Fibroblast of skin of back (primary cell): ENCODE results near the gene SLC31A1.
"Not testable (repeated sequence)": the region's sequence is repeated elsewhere in the genome, so short reads cannot be mapped to it uniquely, and the experiment has no call there.

ENCODE experiments used
- DNase-seq: peaks from one replicate; pipeline ENCODE4 v3.0.0-alpha.2; 2013

SLC31A1 gene

DNA sequence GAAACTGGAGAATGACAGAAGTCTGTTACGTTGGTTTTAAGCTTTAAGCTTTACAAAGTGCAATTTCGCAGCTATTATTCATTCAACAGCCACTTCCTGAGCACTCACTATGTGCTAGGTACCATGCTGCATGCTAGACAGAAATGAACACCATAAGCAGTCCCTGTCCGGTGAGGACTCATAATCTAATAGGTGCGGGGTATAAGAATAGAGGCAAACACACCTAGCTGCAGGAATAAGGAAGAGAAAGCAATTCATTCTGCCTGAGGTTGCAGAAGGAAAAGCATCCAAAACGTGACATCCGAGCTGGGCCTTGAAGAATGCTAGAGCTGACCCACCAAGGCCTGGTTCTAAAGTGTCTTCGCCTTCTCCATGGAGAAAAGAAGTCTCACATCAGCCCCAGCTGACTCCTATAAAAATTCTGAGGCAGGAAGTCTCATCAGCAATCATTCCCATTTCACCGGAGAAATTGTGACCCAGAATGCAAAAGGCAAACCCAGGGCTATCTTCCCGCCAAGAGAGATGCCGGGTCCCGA is 809 bp upstream of the SLC31A1 start:
- DNase-seq, result no peak

DNA sequence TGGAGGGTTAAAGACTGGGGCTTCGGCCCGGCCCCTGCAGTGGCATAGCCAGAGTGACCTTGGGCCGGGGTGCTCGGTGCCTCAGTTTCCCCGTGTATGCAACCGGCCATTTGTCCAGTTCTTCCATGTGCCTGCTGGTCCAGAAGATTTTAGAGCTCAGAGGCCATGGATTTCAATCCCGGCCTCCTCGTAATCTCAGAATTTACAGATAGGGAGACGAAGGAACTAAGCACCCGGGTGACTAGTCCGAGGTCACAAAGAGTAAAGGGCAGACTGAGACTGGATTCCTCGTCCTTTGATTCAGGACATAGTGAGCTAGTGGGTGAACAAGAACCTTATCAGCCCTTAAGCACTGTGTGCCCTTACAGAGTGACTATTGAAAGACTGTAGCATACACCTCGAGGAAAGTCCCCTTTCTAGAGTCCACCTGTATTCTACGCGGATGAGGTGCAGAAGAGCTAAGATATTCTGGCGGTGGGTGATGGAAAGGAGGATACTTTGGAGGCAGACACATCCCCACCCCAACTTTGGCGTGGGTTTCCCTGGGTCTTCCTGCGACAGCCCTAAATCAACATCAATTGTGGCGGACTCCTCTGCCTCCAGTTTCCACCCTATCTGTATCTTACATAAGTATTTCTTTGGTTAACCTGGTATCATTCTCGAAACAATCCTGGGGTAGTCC is 597 bp downstream of the SLC31A1 start:
- no peak for DNase-seq

GRCh38 chr9:113222482-113222841 is 1.1 kb downstream of the SLC31A1 start:
- DNase-seq, result peak; percentile 25

- DNase-seq, result peak; percentile 27
Measured at GRCh38 chr9:113223963-113224362, 2.6 kb downstream of the SLC31A1 start.

- no peak for DNase-seq
Measured at GRCh38 chr9:113227436-113227835, 6.1 kb downstream of the SLC31A1 start.

- DNase-seq, result no peak
Measured at GRCh38 chr9:113228130-113228665, 6.9 kb downstream of the SLC31A1 start.

DNA sequence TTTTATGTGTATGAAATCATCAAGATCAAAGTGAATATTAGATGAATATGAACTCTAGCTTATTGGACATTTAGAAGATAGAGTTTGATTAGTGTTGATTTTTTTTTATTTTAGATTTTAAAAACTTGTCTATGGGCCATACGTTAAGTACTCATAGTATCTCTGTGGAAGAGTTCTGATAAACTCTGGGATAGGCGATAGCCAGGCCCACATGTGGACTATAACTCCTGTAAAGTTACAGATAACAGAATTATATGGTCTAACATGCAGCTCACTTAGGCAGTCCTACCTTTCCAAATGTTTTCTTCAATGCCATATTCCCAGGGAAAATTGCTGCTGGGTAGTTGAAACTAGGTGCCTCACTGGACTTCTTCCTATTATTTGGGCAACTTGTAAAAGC is 10.4 kb downstream of the SLC31A1 start:
- no peak for DNase-seq

GRCh38 chr9:113235701-113236255 is 14.4 kb downstream of the SLC31A1 start:
- DNase-seq, result not testable (repeated sequence)

- DNase-seq, result no peak
Measured at GRCh38 chr9:113237026-113237425, 15.7 kb downstream of the SLC31A1 start.

GRCh38 chr9:113238202-113238858 is 17.0 kb downstream of the SLC31A1 start:
- DNase-seq, result no peak

DNA sequence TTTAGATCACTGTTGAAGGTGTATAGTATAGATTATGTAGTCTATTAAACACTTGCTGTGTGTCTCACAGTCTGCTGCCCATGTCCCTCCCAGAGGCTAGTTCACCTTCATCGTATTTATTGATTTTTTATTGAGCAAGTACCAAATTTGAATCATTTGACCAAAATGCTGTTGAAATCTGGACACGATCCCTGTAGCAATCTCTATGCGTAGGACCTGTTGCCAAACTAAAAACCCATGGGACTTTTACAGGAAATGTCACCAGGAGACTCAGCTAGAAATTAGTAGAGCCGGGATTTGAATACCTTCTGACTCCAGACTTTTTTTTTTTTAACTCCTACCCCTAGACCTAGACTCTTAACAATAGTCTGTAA is 17.5 kb downstream of the SLC31A1 start:
- DNase-seq, result no peak

DNA sequence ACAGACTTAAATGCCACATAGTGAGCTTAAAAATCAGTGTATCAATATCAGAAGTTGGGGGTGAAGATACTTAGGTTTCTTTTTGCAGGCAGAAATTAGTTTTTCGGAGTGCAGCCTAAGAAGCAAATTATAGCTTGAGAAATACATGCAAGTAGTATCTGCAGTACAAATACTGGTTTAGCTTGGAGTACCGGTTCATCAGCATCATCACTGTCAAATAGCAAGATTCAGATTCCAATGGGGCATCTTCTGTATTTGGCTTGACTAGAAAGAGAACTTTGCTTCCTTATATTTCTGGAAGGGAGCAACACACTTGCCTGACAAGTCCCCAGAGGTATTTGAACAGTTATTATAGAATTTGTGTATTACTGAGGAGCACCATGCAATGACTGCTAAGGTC is 19.8 kb downstream of the SLC31A1 start:
- no peak for DNase-seq

DNA sequence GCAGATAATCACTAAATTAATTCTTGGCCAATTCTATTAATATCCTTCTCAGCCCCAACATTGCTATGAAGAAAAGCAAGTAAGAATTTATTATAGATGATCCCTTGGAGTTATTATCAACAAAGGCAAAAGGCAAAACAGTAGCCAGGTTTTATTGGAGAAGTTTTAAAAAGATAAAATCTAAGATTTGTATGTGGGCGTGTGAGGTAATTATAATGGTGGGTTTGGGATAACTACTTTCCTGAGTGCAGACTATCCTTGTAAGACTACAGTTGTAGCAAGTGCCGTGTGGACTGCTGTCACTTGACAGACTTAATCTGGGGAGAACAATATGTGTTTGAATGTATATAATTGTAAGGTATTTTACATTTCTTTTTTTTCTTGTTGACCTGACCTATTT is 23.2 kb downstream of the SLC31A1 start:
- no peak for DNase-seq

DNA sequence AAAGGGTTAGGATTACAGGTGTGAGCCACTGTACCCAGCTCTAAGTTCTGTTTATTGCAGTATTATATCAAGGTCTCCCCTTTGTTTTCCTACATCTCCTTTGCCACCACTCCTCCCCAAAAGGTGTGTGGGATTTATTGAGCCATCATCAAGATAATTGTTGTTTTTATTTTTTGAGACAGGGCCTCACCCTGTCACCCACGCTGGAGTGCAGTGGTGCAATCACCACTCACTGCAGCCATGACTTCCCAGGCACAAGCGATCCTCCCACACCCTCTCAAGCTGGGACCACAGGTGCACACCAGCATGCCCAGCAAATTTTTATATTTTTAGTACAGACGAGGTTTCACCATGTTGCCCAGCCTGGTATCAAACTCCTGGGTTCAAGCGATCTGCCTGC is 24.6 kb downstream of the SLC31A1 start:
- no peak for DNase-seq

- no peak for DNase-seq
Measured at GRCh38 chr9:113246928-113247327, 25.6 kb downstream of the SLC31A1 start.

- no peak for DNase-seq
Measured at GRCh38 chr9:113247640-113248039, 26.3 kb downstream of the SLC31A1 start.

- not testable (repeated sequence) for DNase-seq
Measured at GRCh38 chr9:113249661-113250060, 28.3 kb downstream of the SLC31A1 start.

DNA sequence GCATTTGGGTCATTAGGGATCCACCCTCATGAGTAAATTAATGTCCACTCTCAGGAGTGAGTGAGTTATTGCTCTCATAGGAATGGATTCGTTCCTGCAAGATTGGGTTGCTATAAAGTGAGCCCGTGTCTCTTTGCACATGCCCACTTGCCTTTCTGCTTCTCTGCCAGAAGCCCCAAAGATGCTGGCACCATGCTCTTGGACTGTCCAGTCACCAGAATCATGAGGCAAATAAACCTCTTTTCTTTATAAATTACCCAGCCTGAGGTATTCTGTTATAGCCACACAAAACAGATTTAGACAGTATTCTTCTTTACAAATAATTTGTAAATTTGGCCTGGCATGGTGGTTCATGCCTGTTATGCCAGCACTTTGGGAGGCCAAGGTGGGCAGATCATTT is 29.5 kb downstream of the SLC31A1 start:
- DNase-seq, result no peak

DNA sequence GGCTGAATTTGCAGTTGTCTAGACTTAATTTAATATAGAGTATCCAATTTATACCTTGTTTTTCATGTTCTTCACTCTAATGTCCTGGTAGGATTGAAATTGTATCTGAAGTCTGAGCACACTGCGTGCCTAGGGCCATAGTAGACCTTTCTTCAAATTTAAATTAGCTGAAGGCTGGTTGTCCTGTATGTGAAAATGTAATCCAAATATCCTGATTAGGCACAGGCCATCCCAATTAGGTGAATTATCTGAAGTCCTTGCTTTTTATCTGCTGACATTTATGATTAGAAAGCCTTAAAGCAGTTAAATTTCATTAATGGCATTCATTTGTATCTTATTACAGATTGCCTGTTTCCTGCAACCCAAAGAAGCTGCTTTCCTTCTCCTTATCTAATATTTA is 33.6 kb downstream of the SLC31A1 start:
- DNase-seq, result no peak

- DNase-seq, result no peak
Measured at GRCh38 chr9:113255438-113255837, 34.1 kb downstream of the SLC31A1 start.

DNA sequence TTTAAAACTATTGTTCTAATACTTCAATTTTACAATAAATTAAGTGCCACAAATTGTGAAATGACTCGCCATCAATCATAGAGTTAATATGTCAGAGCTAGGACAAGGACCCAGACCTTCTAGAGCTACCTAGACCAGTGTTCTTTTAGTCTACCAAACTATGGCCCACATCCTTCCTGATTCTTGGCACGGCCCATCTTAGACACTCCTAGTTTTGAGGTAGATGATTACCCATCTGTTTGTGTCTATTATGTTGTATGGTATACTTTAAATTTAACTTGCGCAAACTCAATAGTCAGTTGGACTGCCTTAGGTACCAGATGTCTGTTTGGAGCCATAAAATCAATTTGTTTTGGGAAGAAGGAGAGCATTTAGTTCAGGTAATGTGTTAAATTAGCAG is 36.5 kb downstream of the SLC31A1 start:
- no peak for DNase-seq

DNA sequence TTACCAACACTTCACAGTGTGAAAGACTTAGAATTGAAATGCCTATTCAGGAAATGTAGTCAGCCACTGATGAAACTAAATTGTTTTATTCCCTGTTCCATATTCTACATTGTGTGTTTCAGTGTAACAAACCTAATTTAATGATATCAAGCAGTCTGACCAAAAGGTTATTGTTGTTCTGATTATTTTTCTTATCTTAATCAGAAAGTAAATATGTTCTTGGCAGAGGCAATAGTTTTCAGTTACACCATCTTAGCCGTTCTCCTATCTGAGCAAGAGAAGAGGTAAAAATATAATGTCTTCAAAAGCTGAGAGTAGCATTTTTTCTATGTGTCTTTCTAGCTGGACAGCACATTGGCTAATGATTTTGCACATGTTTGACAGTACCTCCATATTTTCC is 36.9 kb downstream of the SLC31A1 start:
- DNase-seq, result no peak

DNA sequence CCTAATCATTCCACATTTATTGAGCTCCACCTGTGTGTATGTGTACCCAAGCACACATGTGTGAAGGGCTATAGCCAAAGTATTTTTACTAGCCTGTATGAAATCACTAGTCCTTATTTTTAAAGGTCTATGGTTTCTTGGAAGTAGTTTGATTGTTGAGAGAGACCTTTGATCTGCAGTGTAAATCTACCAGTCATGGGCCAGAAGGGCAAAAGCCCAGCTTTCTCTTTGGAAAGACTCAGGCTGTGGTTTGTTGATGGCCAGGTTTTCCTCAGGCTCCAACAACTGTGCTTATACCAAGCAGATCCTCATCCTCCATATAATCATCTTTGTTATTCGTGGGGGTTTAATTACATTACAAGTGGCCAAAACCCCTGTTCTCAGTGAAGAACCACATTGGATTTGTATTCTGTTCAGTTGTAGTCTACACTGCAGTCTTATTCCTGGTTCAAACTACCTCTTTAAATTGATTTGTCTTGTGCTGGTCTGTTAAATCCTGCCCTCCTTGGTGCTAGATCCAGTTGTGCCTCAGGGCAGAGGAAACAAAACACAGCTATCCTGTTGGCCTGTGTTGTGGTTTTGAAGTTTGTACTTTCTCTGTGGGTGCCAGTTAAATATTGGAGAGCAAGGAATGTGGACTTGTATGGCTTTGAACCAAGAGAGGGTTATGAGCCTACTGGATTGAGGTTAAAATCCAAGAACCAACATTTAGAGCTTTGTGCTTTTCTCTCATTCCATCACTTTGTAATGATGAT is 40.8 kb downstream of the SLC31A1 start:
- DNase-seq, result no peak
